8988T (cell line): ENCODE measurements around the gene USP10.

Experiments used
- DNase-seq: peaks from one replicate; pipeline ENCODE4 v3.0.0; 2011

Gene USP10, protein sequence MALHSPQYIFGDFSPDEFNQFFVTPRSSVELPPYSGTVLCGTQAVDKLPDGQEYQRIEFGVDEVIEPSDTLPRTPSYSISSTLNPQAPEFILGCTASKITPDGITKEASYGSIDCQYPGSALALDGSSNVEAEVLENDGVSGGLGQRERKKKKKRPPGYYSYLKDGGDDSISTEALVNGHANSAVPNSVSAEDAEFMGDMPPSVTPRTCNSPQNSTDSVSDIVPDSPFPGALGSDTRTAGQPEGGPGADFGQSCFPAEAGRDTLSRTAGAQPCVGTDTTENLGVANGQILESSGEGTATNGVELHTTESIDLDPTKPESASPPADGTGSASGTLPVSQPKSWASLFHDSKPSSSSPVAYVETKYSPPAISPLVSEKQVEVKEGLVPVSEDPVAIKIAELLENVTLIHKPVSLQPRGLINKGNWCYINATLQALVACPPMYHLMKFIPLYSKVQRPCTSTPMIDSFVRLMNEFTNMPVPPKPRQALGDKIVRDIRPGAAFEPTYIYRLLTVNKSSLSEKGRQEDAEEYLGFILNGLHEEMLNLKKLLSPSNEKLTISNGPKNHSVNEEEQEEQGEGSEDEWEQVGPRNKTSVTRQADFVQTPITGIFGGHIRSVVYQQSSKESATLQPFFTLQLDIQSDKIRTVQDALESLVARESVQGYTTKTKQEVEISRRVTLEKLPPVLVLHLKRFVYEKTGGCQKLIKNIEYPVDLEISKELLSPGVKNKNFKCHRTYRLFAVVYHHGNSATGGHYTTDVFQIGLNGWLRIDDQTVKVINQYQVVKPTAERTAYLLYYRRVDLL

DNA sequence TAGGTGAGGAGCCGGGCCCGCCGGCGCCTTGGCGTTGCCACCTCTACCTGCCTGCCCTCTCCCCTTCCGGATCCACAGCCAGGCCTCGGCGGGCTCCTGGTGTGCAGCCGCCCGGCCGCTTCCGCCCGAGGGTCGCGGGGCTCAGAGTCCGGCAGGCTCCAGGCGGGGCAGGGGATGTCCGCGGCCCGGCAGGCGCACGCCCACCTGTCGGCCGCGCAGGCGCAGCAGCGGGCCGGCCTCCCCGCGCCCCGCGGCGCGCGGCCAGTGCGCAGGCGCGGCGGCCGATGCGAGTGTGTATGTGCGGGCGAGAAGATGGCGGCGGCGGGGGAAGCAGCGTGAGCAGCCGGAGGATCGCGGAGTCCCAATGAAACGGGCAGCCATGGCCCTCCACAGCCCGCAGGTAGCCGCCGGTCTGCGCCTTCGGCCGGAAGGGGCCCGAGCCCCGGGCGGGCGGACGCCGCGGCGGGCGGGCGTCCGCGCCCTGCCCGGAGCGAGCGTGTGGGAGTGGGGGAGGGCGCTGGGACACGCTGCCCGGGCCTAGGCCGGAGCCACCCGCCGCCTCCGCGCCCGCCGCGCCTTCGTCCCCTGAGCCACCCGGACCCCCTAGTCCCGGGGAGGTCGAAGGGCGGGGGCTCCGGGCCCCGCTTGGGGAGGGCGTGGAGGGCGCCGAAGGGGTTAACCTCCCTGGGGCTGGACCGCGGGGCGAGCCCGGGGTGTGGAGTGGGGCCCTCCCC, at the start of gene USP10:
TSS of gene USP10 (plus strand) at position 289 of the 734 bp plus-strand sequence. CDS start at position 380, 91 bp downstream.
- DNase-seq = peak; percentile 97

DNA sequence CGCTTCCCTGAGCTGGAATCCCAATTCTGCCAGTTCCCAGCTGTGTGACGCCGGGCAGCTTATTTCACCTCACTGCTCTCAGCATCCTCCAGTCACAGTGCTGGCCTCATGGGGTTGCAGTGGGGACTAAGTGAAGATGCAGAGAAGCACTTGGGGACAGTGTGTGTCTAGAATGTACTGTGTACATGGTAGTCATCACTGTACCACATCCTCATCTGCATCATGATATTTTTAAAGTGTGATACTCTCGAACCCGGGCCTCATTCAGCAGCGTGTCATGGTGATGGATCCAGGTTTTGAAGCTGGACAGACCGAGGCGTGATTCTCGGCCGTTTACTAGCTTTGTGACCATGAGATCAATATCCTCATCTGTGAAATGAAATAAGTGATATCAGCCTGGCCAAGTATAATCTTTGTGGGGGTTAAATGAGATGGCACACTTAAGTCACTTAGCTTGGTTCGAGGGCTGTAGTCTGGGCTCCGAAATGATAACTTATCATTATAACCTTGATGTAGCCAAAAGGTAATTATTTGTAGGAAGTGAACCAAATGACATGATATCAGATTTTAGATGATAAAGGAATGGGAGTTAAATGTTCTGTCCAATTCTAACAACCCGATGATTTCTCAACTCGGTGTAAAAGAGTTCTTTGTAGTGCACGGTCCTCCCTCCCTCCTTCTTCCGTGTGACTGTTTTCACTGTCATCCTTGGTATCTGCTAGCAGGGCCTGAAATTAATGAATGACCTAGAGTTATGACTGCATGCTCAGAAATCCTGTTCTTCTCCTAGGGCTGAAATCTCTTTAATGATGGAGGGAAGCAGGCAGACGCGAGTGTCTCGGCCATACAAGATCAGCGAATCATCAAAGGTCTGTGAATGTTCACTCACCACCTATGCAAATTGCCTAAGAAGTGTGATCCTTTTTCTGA, 49.5 kb upstream of the USP10 start:
- DNase-seq = no peak

DNA sequence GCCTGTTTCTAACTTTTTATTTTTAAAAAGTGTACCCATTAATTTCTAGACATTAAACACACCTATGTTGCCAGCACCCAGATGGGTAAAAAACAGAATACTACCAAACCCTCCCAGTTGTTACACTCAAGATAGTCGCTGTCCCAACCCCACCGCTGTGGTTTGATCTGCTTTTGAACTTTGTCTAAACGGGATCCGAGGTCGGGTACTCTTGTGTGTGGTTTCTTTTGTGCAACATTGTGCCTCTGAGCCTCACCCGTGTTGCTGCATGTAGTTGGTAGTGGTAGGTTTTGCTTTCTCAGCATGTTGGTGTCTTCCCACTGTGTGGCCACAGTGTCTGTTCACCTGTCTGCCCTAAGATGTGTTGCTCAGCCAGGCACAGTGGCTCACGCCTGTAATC, 47.2 kb upstream of the USP10 start:
- no peak for DNase-seq

DNA sequence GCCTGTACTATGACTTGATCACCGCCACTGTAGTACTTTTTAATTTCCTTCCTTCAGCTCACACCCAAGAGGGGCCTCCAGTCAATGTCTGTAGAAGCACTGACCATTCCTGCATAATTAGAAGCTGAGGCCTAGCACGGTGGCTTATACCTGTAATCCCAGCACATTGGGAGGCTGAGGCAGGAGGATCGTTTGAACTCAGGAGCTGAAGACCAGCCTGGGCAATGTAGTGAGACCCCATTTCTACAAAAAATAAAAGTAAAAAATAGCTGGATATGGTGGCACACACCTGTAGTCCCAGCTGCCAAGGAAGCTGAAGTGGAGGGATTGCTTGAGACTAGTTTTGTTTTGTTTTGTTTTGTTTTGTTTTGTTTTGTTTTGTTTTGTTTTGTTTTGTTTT, 45.6 kb upstream of the USP10 start:
- DNase-seq = no peak

DNA sequence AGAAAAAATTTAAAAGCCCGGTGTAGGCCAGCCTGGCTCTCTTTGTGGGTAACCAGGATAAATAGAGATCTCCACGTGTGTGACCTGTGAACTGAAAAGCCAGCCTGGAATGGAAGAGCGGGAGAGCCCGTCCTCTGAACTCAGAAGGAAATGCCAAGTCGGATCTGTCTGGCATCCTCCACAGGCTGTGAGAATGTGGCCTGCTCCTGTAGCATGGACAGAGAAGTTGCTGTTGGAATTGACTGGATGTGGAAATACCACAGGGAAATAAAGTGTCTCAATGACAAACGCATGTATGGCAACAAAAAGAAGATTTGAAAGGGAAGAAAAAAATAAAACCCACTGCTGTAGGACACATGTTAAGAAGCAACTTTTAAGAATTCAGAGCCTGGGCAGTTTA, 44.8 kb upstream of the USP10 start:
- DNase-seq = no peak

DNA sequence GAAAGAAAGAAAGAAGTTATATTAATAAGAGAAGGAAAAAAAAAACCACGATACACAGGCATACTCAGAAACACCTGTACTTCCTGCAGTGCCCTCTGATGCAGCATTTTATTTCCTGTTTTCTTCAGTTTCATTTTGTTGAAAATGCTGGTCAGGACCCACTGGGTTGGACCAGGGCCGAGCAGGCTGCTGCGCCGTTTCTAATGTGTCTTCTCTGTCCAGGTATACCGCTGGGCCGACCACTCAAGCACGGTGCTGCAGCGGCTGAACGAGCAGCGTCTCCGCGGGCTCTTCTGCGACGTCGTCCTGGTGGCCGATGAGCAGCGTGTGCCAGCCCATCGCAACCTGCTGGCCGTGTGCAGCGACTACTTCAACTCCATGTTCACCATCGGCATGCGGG, 43.2 kb upstream of the USP10 start:
- no peak for DNase-seq

DNA sequence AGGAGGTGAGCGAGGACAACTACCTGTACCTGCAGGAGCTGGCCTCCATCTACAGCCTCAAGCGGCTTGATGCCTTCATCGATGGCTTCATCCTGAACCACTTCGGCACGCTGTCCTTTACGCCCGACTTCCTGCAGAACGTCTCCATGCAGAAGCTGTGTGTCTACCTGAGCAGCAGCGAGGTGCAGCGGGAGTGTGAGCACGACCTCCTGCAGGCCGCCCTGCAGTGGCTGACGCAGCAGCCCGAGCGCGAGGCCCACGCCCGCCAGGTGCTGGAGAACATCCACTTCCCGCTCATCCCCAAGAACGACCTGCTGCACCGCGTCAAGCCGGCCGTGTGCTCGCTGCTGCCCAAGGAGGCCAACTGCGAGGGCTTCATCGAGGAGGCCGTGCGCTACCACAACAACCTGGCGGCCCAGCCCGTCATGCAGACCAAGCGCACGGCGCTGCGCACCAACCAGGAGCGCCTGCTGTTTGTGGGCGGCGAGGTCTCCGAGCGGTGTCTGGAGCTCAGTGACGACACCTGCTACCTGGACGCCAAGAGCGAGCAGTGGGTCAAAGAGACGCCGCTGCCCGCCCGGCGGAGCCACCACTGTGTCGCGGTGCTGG, 42.5 kb upstream of the USP10 start:
- DNase-seq = no peak

DNA sequence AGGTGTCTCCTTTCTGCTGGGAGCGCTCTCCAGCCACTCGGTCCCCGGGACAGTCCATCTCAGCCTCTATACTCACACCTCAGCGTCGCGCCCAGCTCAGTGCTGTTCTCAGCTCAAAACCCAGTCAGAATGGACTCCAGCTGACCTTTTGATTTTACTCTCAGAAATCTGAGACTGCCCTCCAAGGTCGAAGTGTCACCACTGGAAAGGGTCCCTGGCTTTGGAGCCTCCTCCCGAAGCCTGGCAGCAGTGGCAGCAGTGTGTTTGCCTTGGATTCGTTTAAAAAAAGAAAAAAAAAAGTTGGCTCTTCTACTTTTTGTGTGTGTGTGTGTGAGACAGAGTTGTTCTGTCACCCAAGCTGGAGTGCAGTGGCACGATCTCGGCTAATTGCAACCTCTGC, 41.1 kb upstream of the USP10 start:
- no peak for DNase-seq

DNA sequence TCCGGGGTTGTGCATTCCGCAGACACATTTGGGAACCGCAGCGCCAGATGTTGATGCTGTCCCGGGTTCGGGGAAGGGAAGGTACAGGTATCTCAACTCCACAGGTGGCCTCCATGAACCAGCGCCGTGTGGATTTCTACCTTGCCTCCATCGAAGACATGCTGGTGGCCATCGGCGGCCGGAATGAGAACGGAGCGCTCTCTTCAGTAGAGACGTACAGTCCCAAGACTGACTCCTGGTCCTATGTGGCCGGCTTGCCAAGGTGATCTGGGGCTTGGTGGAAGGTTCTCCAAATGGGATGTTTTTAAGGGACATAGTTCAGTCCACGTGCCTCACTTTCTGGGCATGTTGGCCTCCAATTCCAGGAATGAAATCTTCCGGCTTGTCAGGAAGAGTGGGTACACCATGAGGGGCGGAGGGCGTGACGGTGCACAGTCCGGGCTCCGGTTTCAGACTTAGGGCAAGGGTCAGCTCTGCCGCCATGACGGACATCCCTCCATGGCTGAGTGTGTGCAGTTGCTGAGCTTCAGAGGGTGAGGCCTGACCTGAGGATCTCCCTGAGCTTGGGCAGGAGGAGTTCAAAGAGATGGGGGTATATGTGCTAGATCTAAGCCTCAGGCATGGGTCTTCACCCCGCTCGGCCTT, 40.0 kb upstream of the USP10 start:
- DNase-seq = no peak

DNA sequence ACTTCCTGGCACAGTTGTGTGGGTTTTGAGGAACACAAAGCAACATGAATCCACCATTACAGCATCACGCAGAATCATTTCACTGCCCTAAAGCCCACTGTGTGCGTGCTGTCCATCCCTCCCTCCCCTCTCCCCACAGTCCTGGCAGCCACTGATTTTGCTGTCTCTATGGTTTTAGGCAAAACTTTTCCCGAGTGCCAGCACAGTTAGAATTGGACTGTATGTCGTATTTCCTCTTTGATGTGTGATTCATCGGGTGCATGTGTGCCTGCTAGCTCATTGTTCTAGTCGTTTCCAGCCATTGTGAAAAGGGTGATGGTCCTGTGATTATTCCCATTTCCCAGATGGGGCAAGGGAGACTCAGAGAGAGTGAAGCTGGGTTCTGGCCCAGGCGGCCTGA, 38.8 kb upstream of the USP10 start:
- no peak for DNase-seq

DNA sequence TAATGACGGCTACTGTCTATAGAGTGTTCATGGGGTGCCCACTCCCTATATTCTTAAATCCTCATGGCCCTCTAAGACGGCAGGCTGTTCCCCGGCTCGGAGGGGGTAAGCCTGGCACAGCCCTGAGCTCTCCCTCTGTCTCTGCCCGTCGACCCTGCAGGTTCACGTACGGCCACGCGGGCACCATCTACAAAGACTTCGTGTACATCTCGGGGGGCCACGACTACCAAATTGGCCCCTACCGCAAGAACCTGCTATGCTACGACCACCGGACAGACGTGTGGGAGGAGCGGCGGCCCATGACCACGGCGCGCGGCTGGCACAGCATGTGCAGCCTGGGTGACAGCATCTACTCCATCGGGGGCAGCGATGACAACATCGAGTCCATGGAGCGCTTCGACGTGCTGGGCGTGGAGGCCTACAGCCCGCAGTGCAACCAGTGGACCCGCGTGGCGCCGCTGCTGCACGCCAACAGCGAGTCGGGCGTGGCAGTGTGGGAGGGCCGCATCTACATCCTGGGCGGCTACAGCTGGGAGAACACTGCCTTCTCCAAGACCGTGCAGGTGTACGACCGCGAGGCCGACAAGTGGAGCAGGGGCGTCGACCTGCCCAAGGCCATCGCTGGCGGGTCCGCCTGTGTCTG, 38.3 kb upstream of the USP10 start:
- DNase-seq = no peak

DNA sequence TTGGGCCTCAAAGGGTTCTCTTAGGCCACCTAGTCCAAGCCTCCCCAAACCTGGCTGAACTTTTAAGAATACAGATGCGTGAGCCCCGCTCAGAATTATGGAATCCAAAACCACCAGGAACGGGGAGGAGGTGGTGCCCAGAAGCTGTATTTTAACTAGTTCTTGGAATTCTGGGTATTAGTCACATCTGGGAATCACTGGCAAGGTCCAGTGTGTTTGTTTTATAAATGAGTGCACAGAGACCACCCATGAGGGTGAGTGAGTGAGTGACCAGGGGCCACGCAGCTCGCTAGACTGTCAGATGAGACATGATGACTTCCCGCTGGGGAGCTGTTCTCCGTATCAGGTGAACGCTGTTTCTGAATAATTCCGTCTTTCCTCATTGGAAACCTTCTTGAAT, 37.3 kb upstream of the USP10 start:
- no peak for DNase-seq

DNA sequence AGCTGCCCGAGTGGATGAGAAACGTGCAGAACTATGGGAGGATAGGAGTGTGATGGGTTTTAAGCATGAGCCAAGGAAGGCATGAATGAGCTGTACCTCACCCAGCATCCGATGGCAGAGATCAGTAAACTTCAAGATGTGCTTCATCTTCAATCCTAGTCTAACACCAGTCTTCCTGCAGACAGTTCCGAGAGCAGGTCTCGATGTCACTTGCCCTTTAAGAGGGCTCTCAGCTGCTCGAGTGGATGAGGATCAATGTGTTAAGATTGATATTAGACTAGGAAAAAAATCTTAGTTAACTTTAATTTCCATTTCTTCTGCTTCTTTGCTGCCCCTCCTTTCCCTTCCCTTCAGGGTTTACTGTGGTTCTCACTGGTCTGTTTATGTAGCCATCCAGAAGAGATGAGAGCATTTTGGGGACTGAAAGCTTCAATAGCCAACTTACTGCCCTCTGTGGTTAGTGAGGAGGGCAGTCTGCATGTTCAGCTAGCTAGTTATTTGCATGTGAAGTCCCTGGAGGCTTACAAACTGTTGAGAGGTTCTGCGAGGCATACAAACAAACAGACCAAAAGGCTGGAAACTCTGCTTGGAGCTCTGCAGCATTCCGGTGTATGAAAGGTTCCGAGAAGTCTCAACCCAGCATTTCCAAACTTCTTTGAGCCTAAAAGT, 36.2 kb upstream of the USP10 start:
- no peak for DNase-seq

DNA sequence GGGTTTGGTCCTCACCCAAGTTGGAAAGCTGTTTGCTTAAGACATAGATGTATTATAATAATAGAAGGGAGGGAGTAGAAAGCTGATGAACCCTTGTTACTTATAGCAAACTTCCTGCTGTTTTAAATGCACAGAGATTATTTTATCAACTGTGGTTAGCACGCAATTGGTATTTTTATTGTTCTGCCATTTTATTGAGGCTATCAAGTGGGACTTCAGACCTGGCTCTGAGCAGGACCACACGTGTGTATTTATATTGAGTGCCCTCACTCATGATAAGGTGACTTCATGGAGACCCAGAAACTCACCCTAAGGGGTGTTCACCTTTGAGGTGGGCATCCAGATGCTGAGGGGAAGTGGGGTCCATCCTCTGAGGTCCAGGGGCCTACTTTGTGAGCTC, 34.4 kb upstream of the USP10 start:
- DNase-seq = no peak

DNA sequence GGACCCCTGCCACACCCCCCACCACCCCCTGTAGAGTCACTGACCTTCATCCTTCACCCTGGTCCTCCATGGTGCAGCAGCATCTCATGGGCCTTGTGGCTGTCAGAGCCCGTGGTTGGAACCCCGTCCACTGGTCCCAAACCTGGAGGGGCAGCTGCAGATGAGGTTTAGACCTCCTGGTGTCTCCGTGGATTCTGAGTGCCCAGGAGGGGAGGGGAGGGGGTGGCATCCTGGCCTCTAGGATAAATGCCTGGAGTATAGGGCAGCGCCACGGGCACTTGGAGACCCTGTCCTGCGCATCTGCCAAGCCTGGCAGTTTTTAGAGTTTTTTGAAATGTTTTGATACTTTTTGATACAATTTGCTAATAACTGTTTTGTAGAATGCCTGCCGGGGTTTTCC, 34.0 kb upstream of the USP10 start:
- no peak for DNase-seq

DNA sequence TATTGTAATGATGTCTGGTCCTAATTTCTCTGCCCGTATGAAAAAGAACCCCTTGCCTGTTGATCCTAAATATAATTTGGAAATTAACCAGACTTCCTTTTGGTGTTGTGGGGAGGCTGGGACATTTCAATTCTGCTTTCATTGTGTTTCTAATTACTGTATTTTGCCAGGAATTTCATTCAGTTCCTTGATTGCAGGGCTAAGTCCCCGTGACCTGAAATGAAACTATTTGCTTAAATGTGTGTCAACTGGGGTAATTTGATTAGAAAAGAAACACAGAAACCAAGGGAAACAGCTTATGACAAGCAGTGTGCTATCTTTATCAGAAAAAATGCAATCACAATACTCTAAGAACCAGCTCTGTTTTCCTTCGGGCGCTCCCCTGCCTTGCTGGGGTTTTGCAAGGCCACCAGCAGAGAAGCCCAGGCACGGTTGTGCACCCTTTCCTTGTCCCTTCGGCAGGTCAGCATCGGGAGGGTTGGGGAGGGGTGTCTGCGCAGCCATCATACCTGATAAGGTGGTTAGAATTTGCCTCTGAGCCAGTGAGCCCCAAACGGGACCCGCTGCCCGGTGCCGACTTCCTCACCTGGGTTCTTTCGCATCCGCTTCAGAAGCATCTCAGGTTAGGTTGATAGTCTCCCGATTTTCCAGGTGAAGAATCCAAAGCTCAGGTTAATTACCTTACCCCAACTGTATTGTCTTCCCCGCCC, 32.0 kb upstream of the USP10 start:
- no peak for DNase-seq

DNA sequence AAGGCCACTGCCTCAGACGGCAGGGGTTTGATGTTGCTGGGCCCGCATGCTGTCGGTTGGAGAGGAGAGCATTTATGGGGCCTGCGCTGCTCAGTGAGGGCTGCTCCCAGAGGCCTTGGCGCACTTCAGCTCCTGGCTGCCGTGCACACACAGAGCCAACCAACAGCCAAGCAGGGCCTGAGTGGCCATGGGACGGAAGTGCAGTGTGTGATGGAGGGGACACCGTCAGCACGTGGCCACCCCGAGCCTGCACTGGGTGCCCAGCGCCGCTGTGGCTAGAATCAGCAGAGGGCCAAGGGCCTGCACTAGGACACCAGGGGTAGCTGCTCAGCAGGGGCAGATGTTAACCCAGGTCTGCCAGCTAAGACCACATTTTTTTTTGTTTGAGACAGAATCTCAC, 29.7 kb upstream of the USP10 start:
- no peak for DNase-seq

DNA sequence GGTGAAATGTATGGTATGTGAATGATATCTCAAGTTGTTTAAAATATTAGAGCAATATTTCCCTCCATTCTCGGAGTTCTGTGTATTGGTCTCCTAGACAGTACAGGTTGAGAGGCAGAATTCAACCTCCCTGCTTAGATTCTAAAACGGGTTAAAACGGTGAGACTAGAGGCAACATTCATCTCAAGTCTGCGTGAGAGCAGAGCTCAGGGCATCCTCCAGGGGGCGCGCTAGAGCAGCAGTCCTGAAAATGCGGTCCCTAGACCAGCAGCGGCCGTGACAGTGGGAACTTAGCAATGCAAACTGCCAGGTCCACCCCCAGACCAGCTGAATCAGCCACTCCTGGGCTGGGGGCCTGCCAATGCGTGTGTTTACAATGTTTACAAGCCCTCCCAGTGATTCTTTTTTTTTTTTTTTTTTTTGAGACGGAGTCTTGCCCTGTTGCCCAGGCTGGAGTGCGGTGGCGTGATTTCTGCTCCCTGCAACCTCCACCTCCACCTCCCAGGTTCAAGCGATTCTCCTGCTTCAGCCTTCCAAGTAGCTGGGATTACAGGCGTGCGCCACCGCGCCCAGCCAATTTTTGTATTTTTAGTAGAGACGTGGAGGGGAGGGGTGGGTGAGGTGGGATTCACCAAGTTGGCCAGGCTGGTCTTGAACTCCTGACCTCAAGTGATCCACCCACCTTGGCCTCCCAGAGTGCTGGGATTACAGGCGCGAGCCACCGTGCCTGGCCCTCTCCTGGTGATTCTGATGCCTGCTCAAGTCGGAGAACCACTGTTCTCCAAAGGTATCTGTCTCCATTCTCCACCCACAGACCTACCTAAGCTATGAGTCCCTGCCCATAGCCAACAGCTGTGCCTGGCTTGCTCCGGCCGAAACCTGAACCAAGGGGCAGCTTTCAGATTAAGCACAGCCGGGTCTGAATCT, 27.3 kb upstream of the USP10 start:
- peak; percentile 89 for DNase-seq

DNA sequence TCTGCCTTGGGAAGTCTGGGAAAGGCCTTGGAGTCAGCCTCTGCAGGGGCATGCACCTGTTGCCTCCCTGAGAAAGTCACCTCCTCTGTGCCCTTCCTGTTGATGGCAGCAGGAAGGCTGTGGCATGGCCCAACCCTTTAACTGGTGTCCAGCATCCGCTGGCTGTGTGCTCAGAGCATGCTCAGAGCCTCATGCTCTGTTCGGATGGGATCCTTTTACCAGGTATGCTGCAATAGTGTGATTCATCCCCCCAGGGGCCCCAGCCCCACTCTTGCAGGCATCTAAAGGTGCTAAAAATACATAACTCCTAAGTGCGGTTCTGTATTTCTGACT, 26.6 kb upstream of the USP10 start:
- DNase-seq = no peak
